Vagina (tissue), 2 donors: ENCODE data around the gene GRIK4.

ENCODE experiments used
- POLR2A ChIP-seq, 2 donors: fragments of 450-650 bp; IDR thresholded peaks; one replicate each; pipeline ENCODE4 v1.6.1; 2017; ENCODE audit warnings: antibody characterized with exemption in 2 of 2, mild to moderate bottlenecking in 2 of 2, moderate library complexity in 2 of 2
- POLR2AphosphoS5 ChIP-seq, 2 donors: sonication (generic); formaldehyde crosslinking; IDR thresholded peaks; one replicate each; pipeline ENCODE4 v1.9.0; 2017; ENCODE audit warnings: antibody characterized with exemption in 2 of 2, mild to moderate bottlenecking in 2 of 2, low read depth in 1 of 2; ENCODE audit not compliant: insufficient read depth in 1 of 2

- TF ChIP-seq POLR2A (IDR thresholded peaks at IDR 0.05) (no peak), POLR2AphosphoS5 (IDR thresholded peaks at IDR 0.05; ENCODE audit: insufficient read depth in 1 of 2, low read depth in 1 of 2) (no peak)
These were observed 63.3 kb downstream of the GRIK4 start for GRCh38 chr11:120574876-120575275.
